ENCODE measurements around the gene MRGPRF. TPM values are rescaled to one million over a fixed set of nuclear protein-coding genes. Genes with fewer than 3 reads are reported as not detected.

MRGPRF gene
- total RNA-seq, 1 experiment from 2014 or later = 0.35 TPM

GRCh38 chr11:69034123-69034867 lies 21.2 kb upstream of the MRGPRF start:
- POLR2A ChIA-PET (ENCODE audit: unreplicated experiment) = no interaction called here
- CTCF ChIA-PET = no interaction called here
- Histone ChIP-seq H3K27ac (no peak overlapping the region), H3K4me1 (replicated peaks; ENCODE audit: insufficient read depth) (no peaks in the 10 kb centered on the region), H3K4me3 (no peak overlapping the region), H3K4me2 (no peak overlapping the region), H3K79me2 (ENCODE audit: low read depth) (no peaks in the 10 kb centered on the region), H3K9me3 (ENCODE audit: insufficient read depth, low read depth) (no peaks in the 10 kb centered on the region), H3K36me3 (ENCODE audit: low read depth) (no peaks in the 10 kb centered on the region), H3K27me3 (ENCODE audit: insufficient read depth, low read depth) (peaks cover 59% of the 10 kb centered on the region), H3K9me2 (ENCODE audit: insufficient read depth) (no peaks in the 10 kb centered on the region), H2AFZ (no peak overlapping the region), H3F3A (ENCODE audit: insufficient read depth, low read depth) (no peaks in the 10 kb centered on the region), H4K20me1 (ENCODE audit: insufficient read depth) (no peaks in the 10 kb centered on the region)
- TF ChIP-seq EZH2 (IDR thresholded peaks at IDR 0.05; ENCODE audit: low read depth) (no peak), CTCF (conservative IDR thresholded peaks at IDR 0.05) (no peak)
- no peak for DNase-seq
- intact Hi-C loops (cut with micrococcal nuclease; ENCODE audit: unreplicated experiment) = no loop called here
- BruUV-seq (replicated peaks) = no TSS peak

GRCh38 chr11:69033431-69033830 lies 20.4 kb upstream of the MRGPRF start:
- Histone ChIP-seq H3K36me3 (ENCODE audit: low read depth) (no peaks in the 10 kb centered on the region), H3K27ac (no peak overlapping the region), H3F3A (ENCODE audit: insufficient read depth, low read depth) (no peaks in the 10 kb centered on the region), H3K4me1 (replicated peaks; ENCODE audit: insufficient read depth) (no peaks in the 10 kb centered on the region), H3K4me2 (no peak overlapping the region), H2AFZ (no peak overlapping the region), H3K9me3 (ENCODE audit: insufficient read depth, low read depth) (no peaks in the 10 kb centered on the region), H3K9me2 (ENCODE audit: insufficient read depth) (no peaks in the 10 kb centered on the region), H4K20me1 (ENCODE audit: insufficient read depth) (no peaks in the 10 kb centered on the region), H3K27me3 (ENCODE audit: insufficient read depth, low read depth) (peaks cover 59% of the 10 kb centered on the region), H3K4me3 (no peak overlapping the region), H3K79me2 (ENCODE audit: low read depth) (no peaks in the 10 kb centered on the region)
- ChIA-PET CTCF (interaction anchor here (1.0 kb wide), 1 partner anchor 11 kb away, joined by 3 read pairs; no protein-coding TSS in a partner anchor), POLR2A (ENCODE audit: unreplicated experiment) (no interaction called here)
- no peak for DNase-seq
- TF ChIP-seq EZH2 (IDR thresholded peaks at IDR 0.05; ENCODE audit: low read depth) (no peak), CTCF (conservative IDR thresholded peaks at IDR 0.05) (no peak)
- intact Hi-C loops (cut with micrococcal nuclease; ENCODE audit: unreplicated experiment) = no loop called here
- BruUV-seq (replicated peaks) = no TSS peak

- H3K4me1 ChIP-seq (replicated peaks; ENCODE audit: insufficient read depth) = no peaks in the 10 kb centered on the region
- no peak overlapping the region for H3K4me3 ChIP-seq
- H2AFZ ChIP-seq = no peak overlapping the region
- TF ChIP-seq EZH2 (IDR thresholded peaks at IDR 0.05; ENCODE audit: low read depth) = no peak
- no peaks in the 10 kb centered on the region for H4K20me1 ChIP-seq (ENCODE audit: insufficient read depth)
- no peaks in the 10 kb centered on the region for H3K9me2 ChIP-seq (ENCODE audit: insufficient read depth)
- H3F3A ChIP-seq (ENCODE audit: insufficient read depth, low read depth) = no peaks in the 10 kb centered on the region
- no peak for DNase-seq
- H3K9me3 ChIP-seq (ENCODE audit: insufficient read depth, low read depth) = no peaks in the 10 kb centered on the region
- intact Hi-C loops (cut with micrococcal nuclease; ENCODE audit: unreplicated experiment) = no loop called here
- BruUV-seq (replicated peaks) = no TSS peak
- CTCF ChIA-PET = interaction anchor here (0.6 to 1.0 kb wide), 3 partner anchors 11 to 464 kb away, joined by 3 to 4 read pairs (median 3); no protein-coding TSS in a partner anchor
- POLR2A ChIA-PET (ENCODE audit: unreplicated experiment) = no interaction called here
- H3K27me3 ChIP-seq (ENCODE audit: insufficient read depth, low read depth) = peaks cover 59% of the 10 kb centered on the region
- no peaks in the 10 kb centered on the region for H3K79me2 ChIP-seq (ENCODE audit: low read depth)
- no peak overlapping the region for H3K4me2 ChIP-seq
- H3K27ac ChIP-seq = no peak overlapping the region
- no peaks in the 10 kb centered on the region for H3K36me3 ChIP-seq (ENCODE audit: low read depth)
Observed at GRCh38 chr11:69032833-69033232, 19.8 kb upstream of the MRGPRF start.

Data from PC-9 (cell line).